BLaER1 (cell line): Measurements from ENCODE around the gene MORC1.

Source experiments
- H3K27ac ChIP-seq: shearing (Covaris generic); formaldehyde crosslinking; 2 replicates; pipeline ENCODE4 v1.8.1; 2022
- H3K27me3 ChIP-seq: shearing (Covaris generic); formaldehyde crosslinking; 2 replicates; pipeline ENCODE4 v1.8.1; 2022
- H3K36me3 ChIP-seq: shearing (Covaris generic); formaldehyde crosslinking; 2 replicates; pipeline ENCODE4 v1.8.1; 2022
- H3K4me1 ChIP-seq: shearing (Covaris generic); formaldehyde crosslinking; 2 replicates; pipeline ENCODE4 v1.8.1; 2022
- H3K4me2 ChIP-seq: shearing (Covaris generic); formaldehyde crosslinking; 2 replicates; pipeline ENCODE4 v1.8.1; 2022
- H3K4me3 ChIP-seq: shearing (Covaris generic); formaldehyde crosslinking; 2 replicates; pipeline ENCODE4 v1.8.1; 2022
- H3K9ac ChIP-seq: shearing (Covaris generic); formaldehyde crosslinking; 2 replicates; pipeline ENCODE4 v1.8.1; 2022
- H3K9me3 ChIP-seq: shearing (Covaris generic); formaldehyde crosslinking; 2 replicates; pipeline ENCODE4 v1.8.1; 2022
- H4K20me1 ChIP-seq: shearing (Covaris generic); formaldehyde crosslinking; 2 replicates; pipeline ENCODE4 v1.8.1; 2022
- Cebpa-rat ChIP-seq: shearing (Covaris generic); IDR thresholded peaks from 2 replicates; pipeline ENCODE4 v1.8.1; 2022

Gene MORC1, protein sequence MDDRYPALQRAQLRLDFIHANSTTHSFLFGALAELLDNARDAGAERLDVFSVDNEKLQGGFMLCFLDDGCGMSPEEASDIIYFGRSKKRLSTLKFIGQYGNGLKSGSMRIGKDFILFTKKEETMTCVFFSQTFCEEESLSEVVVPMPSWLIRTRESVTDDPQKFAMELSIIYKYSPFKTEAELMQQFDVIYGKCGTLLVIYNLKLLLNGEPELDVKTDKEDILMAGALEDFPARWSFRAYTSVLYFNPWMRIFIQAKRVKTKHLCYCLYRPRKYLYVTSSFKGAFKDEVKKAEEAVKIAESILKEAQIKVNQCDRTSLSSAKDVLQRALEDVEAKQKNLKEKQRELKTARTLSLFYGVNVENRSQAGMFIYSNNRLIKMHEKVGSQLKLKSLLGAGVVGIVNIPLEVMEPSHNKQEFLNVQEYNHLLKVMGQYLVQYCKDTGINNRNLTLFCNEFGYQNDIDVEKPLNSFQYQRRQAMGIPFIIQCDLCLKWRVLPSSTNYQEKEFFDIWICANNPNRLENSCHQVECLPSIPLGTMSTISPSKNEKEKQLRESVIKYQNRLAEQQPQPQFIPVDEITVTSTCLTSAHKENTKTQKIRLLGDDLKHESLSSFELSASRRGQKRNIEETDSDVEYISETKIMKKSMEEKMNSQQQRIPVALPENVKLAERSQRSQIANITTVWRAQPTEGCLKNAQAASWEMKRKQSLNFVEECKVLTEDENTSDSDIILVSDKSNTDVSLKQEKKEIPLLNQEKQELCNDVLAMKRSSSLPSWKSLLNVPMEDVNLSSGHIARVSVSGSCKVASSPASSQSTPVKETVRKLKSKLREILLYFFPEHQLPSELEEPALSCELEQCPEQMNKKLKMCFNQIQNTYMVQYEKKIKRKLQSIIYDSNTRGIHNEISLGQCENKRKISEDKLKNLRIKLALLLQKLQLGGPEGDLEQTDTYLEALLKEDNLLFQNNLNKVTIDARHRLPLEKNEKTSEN

GRCh38 chr3:109117939-109118338 lies at the start of gene MORC1:
MORC1 (minus strand) TSS chr3:109118134; CDS start chr3:109118059, 75 bp downstream.
- H3K27ac ChIP-seq, result no peak within 1 kb of the TSS
- H3K4me1 ChIP-seq, result peaks cover 28% of the 10 kb centered on the region
- no peak within 1 kb of the TSS for H3K4me2 ChIP-seq
- no peaks in the 10 kb centered on the region for H3K27me3 ChIP-seq
- H3K4me3 ChIP-seq, result no peak within 1 kb of the TSS
- peaks cover 4% of the 10 kb centered on the region; the same call in 1 of the 2 replicates for H3K9me3 ChIP-seq
- H3K36me3 ChIP-seq, result no peaks in the 10 kb centered on the region
- H4K20me1 ChIP-seq, result no peaks in the 10 kb centered on the region
- no peak for TF ChIP-seq Cebpa-rat
- no peak within 1 kb of the TSS for H3K9ac ChIP-seq

- no peaks in the 10 kb centered on the region for H3K27me3 ChIP-seq
- H3K36me3 ChIP-seq, result no peaks in the 10 kb centered on the region
- no peak overlapping the region for H3K4me3 ChIP-seq
- no peak for TF ChIP-seq Cebpa-rat
- no peak overlapping the region for H3K9ac ChIP-seq
- H3K4me2 ChIP-seq, result no peak overlapping the region
- no peak overlapping the region for H3K27ac ChIP-seq
- no peaks in the 10 kb centered on the region for H3K9me3 ChIP-seq
- H4K20me1 ChIP-seq, result no peaks in the 10 kb centered on the region
- no peaks in the 10 kb centered on the region for H3K4me1 ChIP-seq
Measured at GRCh38 chr3:109165905-109166304, 48.0 kb upstream of the MORC1 start.

- no peaks in the 10 kb centered on the region for H3K9me3 ChIP-seq
- no peak overlapping the region for H3K4me2 ChIP-seq
- H3K27ac ChIP-seq, result no peak overlapping the region
- no peaks in the 10 kb centered on the region for H3K27me3 ChIP-seq
- H4K20me1 ChIP-seq, result no peaks in the 10 kb centered on the region
- TF ChIP-seq Cebpa-rat, result no peak
- no peak overlapping the region for H3K4me3 ChIP-seq
- no peaks in the 10 kb centered on the region for H3K36me3 ChIP-seq
- no peak overlapping the region for H3K9ac ChIP-seq
- no peaks in the 10 kb centered on the region for H3K4me1 ChIP-seq
Measured at GRCh38 chr3:109161487-109162123, 43.7 kb upstream of the MORC1 start.

DNA sequence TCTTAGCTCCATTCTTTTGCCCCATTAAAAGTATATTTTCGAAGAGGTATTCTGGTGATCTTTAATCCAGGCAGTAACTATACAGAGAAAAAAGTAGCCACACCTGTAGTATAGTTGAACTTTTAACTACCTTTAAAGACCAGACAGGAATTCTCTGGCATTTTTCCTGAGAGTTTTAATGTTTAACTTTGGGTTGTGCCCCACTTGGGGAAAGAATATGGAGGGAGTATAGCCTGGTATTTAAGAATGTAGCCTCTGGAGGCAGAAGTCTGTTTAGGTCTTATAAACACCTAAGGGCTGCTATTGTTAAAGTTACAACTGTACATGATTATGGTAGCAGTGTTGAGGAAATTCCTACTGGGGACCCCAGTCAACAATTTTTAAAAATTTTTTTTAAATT lies 37.9 kb upstream of the MORC1 start:
- Histone ChIP-seq H3K4me2 (no peak overlapping the region), H3K9ac (no peak overlapping the region), H3K36me3 (no peaks in the 10 kb centered on the region), H3K4me1 (no peaks in the 10 kb centered on the region), H3K4me3 (no peak overlapping the region), H3K27ac (no peak overlapping the region), H4K20me1 (no peaks in the 10 kb centered on the region), H3K9me3 (no peaks in the 10 kb centered on the region), H3K27me3 (no peaks in the 10 kb centered on the region)
- no peak for TF ChIP-seq Cebpa-rat

- Histone ChIP-seq H3K4me3 (no peak overlapping the region), H3K27me3 (no peaks in the 10 kb centered on the region), H3K4me1 (no peaks in the 10 kb centered on the region), H4K20me1 (no peaks in the 10 kb centered on the region), H3K4me2 (no peak overlapping the region), H3K27ac (no peak overlapping the region), H3K36me3 (no peaks in the 10 kb centered on the region), H3K9me3 (no peaks in the 10 kb centered on the region), H3K9ac (no peak overlapping the region)
- no peak for TF ChIP-seq Cebpa-rat
Measured at GRCh38 chr3:109154979-109155378, 37.0 kb upstream of the MORC1 start.

DNA sequence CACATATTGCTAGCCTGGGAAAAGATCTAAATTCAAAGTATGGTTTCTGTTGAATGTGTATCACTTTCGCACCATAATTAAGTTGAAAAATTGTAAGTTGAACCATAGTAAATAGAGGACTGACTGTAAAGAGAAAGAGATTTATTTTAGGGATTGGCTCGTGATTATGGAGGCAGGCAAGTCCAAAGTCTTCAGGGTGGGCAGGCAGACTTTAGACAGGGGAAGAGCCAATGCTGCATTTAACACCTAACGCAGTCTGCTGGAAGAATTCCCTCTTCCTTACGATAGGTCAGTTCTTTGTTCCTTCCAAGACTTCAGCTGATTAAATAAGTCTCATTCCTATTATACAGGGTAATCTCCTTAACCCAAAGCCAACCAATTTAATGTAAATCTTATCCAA lies 34.4 kb upstream of the MORC1 start:
- Histone ChIP-seq H4K20me1 (no peaks in the 10 kb centered on the region), H3K4me1 (no peaks in the 10 kb centered on the region), H3K4me2 (no peak overlapping the region), H3K4me3 (no peak overlapping the region), H3K36me3 (no peaks in the 10 kb centered on the region), H3K9ac (no peak overlapping the region), H3K27me3 (no peaks in the 10 kb centered on the region), H3K27ac (no peak overlapping the region), H3K9me3 (no peaks in the 10 kb centered on the region)
- TF ChIP-seq Cebpa-rat, result no peak

DNA sequence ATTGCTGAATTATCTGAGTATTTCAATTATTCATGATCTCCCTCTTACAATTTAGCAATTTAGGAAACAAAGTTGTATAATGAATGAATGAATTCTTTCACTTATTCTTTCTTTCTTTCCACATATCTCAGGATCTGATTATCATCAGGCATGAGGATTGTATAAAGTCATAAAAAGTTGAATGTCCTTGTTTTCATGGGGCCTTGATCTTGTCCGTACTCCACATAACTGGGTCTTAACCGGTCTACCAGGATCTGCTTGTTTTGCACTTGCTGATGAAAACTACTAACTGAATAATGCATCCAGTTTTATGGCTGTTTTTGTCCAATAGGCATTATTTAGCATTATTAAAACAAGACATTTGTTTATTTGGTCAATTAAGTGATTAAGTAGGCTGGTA lies 31.1 kb upstream of the MORC1 start:
- no peak overlapping the region for H3K27ac ChIP-seq
- no peaks in the 10 kb centered on the region for H3K9me3 ChIP-seq
- TF ChIP-seq Cebpa-rat, result no peak
- H3K4me1 ChIP-seq, result no peaks in the 10 kb centered on the region
- H3K36me3 ChIP-seq, result no peaks in the 10 kb centered on the region
- no peak overlapping the region for H3K9ac ChIP-seq
- H3K27me3 ChIP-seq, result no peaks in the 10 kb centered on the region
- H3K4me2 ChIP-seq, result no peak overlapping the region
- no peak overlapping the region for H3K4me3 ChIP-seq
- no peaks in the 10 kb centered on the region for H4K20me1 ChIP-seq

GRCh38 chr3:109143646-109144045 lies 25.7 kb upstream of the MORC1 start:
- H3K36me3 ChIP-seq, result no peaks in the 10 kb centered on the region
- H3K4me3 ChIP-seq, result no peak overlapping the region
- H3K27ac ChIP-seq, result no peak overlapping the region
- H3K4me2 ChIP-seq, result no peak overlapping the region
- no peaks in the 10 kb centered on the region for H4K20me1 ChIP-seq
- H3K9ac ChIP-seq, result no peak overlapping the region
- H3K27me3 ChIP-seq, result no peaks in the 10 kb centered on the region
- H3K4me1 ChIP-seq, result no peaks in the 10 kb centered on the region
- no peak for TF ChIP-seq Cebpa-rat
- H3K9me3 ChIP-seq, result no peaks in the 10 kb centered on the region

DNA sequence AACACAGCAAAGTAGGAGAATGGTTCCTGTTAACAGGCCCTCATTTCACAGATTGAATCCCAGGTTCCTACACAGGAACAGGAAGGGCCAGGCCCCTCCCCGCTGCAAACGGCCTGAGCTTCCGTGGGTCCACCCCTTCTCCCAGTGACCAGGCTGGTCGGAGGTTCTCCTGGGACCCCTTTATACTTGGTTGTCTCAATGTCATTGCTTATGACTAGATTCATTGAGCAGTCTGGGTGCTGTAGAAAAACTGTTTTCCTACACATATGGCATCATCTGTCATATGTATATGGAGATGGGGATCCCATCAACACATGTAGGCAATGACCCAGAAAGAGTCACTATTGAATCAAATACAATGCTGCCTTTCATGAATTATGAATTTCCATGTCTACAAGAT lies 22.4 kb upstream of the MORC1 start:
- no peaks in the 10 kb centered on the region for H3K9me3 ChIP-seq
- H3K4me3 ChIP-seq, result no peak overlapping the region
- H3K27ac ChIP-seq, result no peak overlapping the region
- no peak overlapping the region for H3K9ac ChIP-seq
- TF ChIP-seq Cebpa-rat, result no peak
- H3K4me2 ChIP-seq, result no peak overlapping the region
- no peaks in the 10 kb centered on the region for H3K4me1 ChIP-seq
- no peaks in the 10 kb centered on the region for H3K36me3 ChIP-seq
- H3K27me3 ChIP-seq, result no peaks in the 10 kb centered on the region
- no peaks in the 10 kb centered on the region for H4K20me1 ChIP-seq
